ENCODE results near the gene PTPDC1. TPM values are rescaled to one million over a fixed set of nuclear protein-coding genes. Genes with fewer than 3 reads are reported as not detected.
A peak's percentile ranks its signal among the peaks of the same experiment; 100 is the strongest.

The PTPDC1 gene
- total RNA-seq, 1 donor, result 10.8 TPM

DNA sequence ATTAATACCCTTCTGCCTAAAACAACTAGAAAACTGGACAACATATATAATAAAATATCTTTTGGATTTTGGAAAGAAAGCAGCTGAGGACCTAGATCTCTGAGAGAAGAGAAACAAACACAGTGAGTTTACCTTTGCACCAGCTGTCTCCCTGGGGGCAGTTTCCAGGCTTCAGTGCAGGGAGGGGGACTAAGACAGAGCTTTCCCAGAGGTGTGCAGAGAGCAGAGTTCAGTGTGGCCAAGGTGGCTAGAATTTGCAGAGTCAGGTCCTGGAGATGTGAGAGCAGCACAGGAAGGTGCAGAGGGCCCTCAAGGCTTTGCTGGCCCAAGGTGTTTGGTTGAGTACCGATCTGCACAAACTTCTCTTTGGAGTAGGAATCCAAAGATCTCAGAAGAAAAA, 26.3 kb upstream of the PTPDC1 start:
- TF ChIP-seq, protein P1, sequence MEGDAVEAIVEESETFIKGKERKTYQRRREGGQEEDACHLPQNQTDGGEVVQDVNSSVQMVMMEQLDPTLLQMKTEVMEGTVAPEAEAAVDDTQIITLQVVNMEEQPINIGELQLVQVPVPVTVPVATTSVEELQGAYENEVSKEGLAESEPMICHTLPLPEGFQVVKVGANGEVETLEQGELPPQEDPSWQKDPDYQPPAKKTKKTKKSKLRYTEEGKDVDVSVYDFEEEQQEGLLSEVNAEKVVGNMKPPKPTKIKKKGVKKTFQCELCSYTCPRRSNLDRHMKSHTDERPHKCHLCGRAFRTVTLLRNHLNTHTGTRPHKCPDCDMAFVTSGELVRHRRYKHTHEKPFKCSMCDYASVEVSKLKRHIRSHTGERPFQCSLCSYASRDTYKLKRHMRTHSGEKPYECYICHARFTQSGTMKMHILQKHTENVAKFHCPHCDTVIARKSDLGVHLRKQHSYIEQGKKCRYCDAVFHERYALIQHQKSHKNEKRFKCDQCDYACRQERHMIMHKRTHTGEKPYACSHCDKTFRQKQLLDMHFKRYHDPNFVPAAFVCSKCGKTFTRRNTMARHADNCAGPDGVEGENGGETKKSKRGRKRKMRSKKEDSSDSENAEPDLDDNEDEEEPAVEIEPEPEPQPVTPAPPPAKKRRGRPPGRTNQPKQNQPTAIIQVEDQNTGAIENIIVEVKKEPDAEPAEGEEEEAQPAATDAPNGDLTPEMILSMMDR (IDR thresholded peaks at IDR 0.05; ENCODE audit: insufficient read depth, low read length), result no peak
- DNase-seq (ENCODE audit: low read depth), result no peak
- H3K4me3 ChIP-seq (ENCODE audit: low read depth, low read length), result no peak overlapping the region

DNA sequence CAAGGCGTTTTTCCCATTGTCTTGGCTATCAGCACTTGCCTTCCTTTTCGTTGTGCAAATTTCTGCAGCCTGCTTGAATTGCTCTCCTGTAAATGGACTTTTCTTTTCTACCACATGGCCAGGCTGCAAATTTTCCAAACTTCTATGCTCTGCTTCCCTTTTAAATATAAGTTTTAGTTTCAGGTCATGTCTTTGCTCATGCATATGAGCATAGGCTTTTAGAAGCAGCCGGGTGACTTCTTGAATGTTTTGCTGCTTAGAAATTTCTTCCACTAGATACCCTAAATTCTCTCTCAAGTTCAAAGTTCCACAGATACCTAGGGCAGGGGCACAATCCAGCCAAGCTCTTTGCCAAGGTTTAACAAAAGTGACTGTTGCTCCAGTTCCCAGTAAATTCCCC, 22.4 kb upstream of the PTPDC1 start:
- no peak for DNase-seq (ENCODE audit: low read depth)
- H3K4me3 ChIP-seq (ENCODE audit: low read depth, low read length), result no peak overlapping the region
- TF ChIP-seq, protein P1 (IDR thresholded peaks at IDR 0.05; ENCODE audit: insufficient read depth, low read length), result no peak

DNA sequence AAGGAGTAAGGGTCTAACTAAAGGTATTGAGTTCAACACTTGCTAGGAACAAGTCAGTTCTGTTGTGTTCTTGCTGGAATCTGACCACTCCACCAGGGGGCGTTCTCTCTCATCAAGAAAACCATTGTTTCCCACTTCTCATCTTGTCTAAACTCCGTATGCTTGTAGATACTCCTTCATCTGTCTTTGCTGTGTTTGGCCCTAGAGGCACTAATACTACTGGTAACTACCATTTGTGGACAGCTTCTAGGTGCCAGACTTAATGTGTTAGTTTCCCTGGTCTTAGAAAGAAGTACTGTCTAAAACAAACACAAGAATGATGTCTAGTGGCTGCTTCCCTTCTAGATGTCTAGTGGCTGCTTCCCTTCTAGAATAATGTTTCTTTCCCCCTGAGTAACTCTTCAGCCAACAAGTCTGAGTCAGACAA, 18.7 kb upstream of the PTPDC1 start:
- DNase-seq (ENCODE audit: low read depth), result peak; percentile 95
- no peak overlapping the region for H3K4me3 ChIP-seq (ENCODE audit: low read depth, low read length)
- TF ChIP-seq, protein P1 (IDR thresholded peaks at IDR 0.05; ENCODE audit: insufficient read depth, low read length), result peak; percentile 81

DNA sequence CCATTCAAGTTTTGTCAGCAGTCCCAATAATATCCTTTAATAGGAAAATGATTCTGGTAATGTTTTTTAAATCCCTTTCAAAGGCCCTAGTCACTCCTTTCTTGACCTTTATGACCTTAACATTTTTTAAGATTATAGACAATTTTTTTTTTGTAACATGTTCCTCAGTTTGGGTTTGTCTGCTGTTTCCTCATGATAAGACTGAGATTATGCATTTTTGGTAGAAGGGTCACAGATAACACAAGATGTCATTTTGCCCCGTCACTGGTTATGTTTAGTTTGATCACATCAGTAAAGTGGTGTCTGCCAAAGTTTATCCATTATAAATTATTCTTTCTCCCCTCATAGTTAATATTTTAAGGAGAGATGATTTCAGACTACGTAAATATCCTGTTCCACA, 16.0 kb upstream of the PTPDC1 start:
- TF ChIP-seq, protein P1 (IDR thresholded peaks at IDR 0.05; ENCODE audit: insufficient read depth, low read length), result no peak
- DNase-seq (ENCODE audit: low read depth), result no peak

DNA sequence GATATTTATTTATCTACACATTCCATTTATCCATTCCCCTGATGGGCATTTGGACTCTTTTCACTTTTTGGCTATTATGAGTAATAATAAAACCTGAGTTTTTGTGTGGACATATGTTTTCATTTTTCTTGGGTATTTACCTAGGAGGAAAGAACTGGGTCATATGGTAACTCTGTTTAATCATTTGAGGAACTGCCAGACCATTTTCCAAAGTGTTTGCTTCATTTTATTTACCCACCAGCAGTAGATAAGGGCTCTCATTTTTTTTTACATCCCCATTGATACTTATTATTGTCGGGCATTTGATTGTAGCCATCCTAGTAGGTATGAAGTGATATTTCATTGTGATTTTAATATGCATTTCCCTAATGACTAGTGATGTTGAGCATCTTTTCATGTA, 7.7 kb upstream of the PTPDC1 start:
- TF ChIP-seq, protein P1 (IDR thresholded peaks at IDR 0.05; ENCODE audit: insufficient read depth, low read length), result no peak
- peak; percentile 16 for DNase-seq (ENCODE audit: low read depth)
- H3K4me3 ChIP-seq (ENCODE audit: low read depth, low read length), result no peak overlapping the region

More for the DNA sequence above, 16.0 kb upstream of the PTPDC1 start:
- H3K4me3 ChIP-seq (ENCODE audit: low read depth, low read length), result no peak overlapping the region

DNA sequence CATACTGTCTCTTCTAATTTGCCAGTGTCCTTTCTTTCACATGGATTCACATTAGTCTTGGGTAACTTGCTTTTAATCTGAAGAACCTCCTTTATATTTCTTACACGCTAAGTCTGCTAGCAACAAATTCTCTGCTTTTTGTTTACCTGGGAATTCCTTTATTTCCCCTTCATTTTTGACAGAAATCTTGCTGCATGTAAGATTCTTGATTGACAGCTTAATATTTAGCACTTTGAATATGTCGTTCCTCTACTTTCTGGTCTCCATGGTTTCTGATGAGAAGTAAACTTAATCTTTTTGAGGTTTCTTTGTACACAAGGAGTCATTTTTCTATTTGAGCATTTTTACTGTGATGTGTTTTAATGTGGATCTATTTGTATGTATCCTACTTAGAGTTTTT, 6.2 kb upstream of the PTPDC1 start:
- no peak overlapping the region for H3K4me3 ChIP-seq (ENCODE audit: low read depth, low read length)
- no peak for DNase-seq (ENCODE audit: low read depth)
- TF ChIP-seq, protein P1 (IDR thresholded peaks at IDR 0.05; ENCODE audit: insufficient read depth, low read length), result no peak

DNA sequence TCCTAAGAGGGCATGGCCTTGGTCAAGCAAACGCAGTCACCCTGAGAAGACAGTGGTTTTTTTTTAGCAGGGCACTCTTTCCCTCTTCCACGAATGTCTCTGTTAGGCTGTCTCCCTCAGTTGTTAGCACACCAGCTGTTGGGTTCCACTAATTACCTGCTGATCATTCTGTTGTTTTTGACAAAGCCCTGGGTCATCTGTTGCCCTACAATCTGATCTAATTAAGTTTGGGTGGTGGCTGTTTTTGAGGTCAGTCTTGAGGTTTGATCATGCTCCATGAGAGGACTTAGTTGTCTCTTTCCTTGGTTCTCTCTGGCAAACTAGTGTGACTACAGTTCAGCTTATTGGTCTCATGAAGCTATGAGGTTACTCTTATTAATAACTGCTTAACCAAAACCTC, 5.0 kb upstream of the PTPDC1 start:
- no peak for DNase-seq (ENCODE audit: low read depth)
- no peak overlapping the region for H3K4me3 ChIP-seq (ENCODE audit: low read depth, low read length)
- TF ChIP-seq, protein P1 (IDR thresholded peaks at IDR 0.05; ENCODE audit: insufficient read depth, low read length), result no peak

Data from fibroblast of the aortic adventitia (primary cell).